Stimulated activated naive B cell treated with anti-CD40 and anti-IgM and Interleukin-4, amounts not matched to agents 10 μg/mL and 1 μg/mL and 100 μg/mL, for 72 hours (primary cell): ENCODE data around the gene NAGK.
A peak's percentile ranks its signal among the peaks of the same experiment; 100 is the strongest.
"Not testable (repeated sequence)": the region's sequence is repeated elsewhere in the genome, so short reads cannot be mapped to it uniquely, and the experiment has no call there.

Experiments
- ATAC-seq, 2 donors: fragments of 150-1000 bp; cut with Tn5 transposase; replicated peaks; 2 replicates each; pipeline ENCODE4 v1.10.0; 2021; ENCODE audit warnings: moderate library complexity in 1 of 2
- DNase-seq: peaks from one replicate; pipeline ENCODE4 v3.0.0; 2021
- H3K27ac Mint-ChIP-seq: one replicate; pipeline ENCODE4 v1.8.0; 2022; ENCODE audit warnings: mild to moderate bottlenecking, mixed read lengths
- H3K27me3 Mint-ChIP-seq, 2 donors: one replicate each; pipeline ENCODE4 v1.8.0; 2022; ENCODE audit warnings: mixed read lengths in 2 of 2
- H3K36me3 Mint-ChIP-seq, 2 donors: one replicate each; pipeline ENCODE4 v1.8.0; 2022; ENCODE audit warnings: mixed read lengths in 2 of 2, mild to moderate bottlenecking in 1 of 2
- H3K4me1 Mint-ChIP-seq, 2 donors: one replicate each; pipeline ENCODE4 v1.8.0; 2022; ENCODE audit warnings: mixed read lengths in 2 of 2, mild to moderate bottlenecking in 1 of 2
- H3K4me3 Mint-ChIP-seq, 2 donors: one replicate each; pipeline ENCODE4 v1.8.0; 2022; ENCODE audit warnings: mild to moderate bottlenecking in 2 of 2, mixed read lengths in 2 of 2, moderate library complexity in 1 of 2
- H3K9me3 Mint-ChIP-seq, 2 donors: one replicate each; pipeline ENCODE4 v1.8.0; 2022; ENCODE audit warnings: mixed read lengths in 2 of 2, mild to moderate bottlenecking in 1 of 2

Gene NAGK

DNA sequence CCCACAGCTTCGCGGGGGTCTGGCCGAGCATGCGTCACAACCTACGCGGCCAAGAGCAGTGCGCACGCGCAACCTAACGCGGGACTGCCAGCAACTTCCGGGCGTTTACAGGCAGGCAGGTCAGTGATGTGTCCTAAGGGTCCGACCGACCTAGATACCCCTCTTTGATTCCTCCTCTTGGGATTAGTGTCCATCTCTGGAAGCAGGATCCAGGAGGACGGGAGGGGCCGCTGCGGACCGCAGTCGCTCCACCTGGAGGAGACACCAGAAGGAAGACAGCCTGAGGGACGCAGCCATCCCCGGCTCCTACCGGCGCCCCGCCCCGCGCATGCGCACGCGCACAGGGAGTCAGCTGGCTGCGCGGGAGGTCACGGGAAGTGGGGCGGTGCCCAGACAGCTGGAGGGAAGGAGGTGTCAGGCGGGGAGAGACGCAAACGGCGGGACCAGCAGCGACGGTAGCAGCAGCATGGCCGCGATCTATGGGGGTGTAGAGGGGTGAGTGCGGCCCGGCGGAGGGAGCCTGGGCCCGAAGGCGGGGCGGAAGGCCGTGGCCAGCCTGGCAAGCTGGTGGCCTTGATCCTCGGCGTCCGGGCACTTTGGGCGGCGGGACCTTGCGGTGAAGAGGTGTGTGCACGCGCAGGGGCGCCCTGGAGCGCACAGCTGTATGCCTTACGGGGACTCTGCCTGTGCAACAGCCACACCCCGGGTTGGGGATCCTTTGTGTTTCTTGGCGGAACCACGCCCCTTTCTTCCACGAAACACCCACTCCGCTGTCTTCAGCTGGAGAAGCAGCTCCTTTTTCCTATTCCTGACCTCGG, at the start of gene NAGK:
Gene NAGK (plus strand): TSS at position 431 of the 818 bp plus-strand sequence. CDS start 36 bp downstream, at position 467.
- Mint-ChIP-seq H3K27me3 (no peaks in the 10 kb centered on the region), H3K4me3 (peak within 1 kb of the TSS; percentile 91 to 93), H3K27ac (peak within 1 kb of the TSS; percentile 99), H3K4me1 (peaks cover 58 to 85% of the 10 kb centered on the region in 2 donors), H3K9me3 (no peaks in the 10 kb centered on the region), H3K36me3 (peaks cover 10 to 37% of the 10 kb centered on the region in 2 donors)
- DNase-seq (peak; percentile 97), ATAC-seq (peak; percentile 76 to 77)

DNA sequence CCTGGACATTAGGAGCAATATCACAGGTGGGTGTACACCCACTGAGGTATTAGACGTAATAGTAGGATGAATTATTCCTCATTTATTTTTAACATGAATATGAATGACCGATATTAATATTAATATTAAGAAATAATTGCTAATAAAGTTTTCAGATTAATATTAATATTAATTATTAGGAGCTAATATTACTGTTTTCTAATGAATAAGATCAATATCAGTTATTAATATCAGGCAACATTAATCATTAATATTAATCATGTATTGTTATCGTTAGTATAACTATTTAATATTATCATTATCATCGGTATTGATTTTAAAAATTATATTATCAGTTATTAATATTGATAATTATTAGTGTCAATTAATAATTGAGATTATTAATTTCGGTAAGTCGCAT, 48.5 kb upstream of the NAGK start:
- H3K4me3 Mint-ChIP-seq, DNase-seq, ATAC-seq, H3K27ac Mint-ChIP-seq, H3K9me3 Mint-ChIP-seq, H3K36me3 Mint-ChIP-seq: not testable (repeated sequence)
- Mint-ChIP-seq H3K27me3 (peaks cover 7 to 10% of the 10 kb centered on the region in 2 donors), H3K4me1 (peaks cover 9 to 10% of the 10 kb centered on the region in 2 donors)

DNA sequence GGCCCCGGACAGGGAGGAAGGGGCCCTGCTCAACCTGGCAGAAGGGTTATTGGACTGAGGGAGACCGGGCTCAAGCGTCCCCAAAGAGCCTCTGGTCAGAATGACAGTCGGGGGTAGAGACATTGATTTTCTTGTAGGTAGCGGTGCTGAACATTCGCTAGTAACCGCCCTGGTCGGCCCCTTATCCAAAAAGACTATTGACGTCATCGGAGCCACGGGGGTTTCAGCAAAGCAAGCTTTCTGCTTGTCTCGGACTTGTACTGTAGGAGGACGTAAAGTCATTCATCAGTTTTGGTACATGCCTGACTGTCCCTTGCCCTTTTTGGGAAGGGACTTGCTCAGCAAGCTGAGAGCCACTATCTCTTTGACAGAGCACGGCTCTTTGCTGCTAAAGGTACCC, 47.1 kb upstream of the NAGK start:
- not testable (repeated sequence) for H3K4me3 Mint-ChIP-seq, DNase-seq, H3K9me3 Mint-ChIP-seq, H3K27ac Mint-ChIP-seq, ATAC-seq, H3K36me3 Mint-ChIP-seq
- peaks cover 10 to 14% of the 10 kb centered on the region in 2 donors for H3K27me3 Mint-ChIP-seq
- peaks cover 9 to 10% of the 10 kb centered on the region in 2 donors for H3K4me1 Mint-ChIP-seq

DNA sequence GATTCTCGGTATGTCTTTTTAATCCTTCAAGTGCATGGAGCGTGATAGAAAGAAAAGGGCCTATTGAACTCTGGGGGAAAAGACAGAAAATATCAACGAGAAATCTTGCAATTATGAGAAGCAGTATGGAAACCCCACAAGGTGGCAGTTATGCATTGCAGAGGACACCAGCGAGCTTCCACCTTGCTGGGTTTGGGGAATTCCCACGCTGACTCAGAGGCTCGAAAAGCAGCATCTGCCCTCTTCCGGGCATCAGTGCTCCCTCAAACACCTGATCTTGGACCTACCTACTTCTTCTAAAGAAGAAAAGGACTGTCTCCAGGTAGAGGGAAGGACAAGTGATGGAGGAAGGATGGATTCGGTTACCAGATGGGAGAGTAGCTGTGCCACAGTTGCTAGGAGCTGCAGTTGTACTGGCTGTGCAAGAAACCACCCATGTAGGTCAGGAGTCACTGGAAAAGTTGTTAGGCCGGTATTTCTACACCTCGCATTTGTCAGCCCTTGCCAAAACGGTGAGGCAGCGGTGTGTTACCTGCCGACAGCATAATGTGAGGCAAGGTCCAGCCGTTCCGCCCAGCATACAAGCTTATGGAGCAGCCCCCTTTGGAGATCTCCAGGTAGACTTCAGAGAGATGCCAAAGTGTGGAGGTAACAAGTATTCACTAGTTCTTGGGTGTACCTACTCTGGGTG, 44.8 kb upstream of the NAGK start:
- not testable (repeated sequence) for H3K4me3 Mint-ChIP-seq, ATAC-seq, H3K9me3 Mint-ChIP-seq, H3K36me3 Mint-ChIP-seq
- Mint-ChIP-seq H3K27ac (peak overlapping the region; percentile 77), H3K27me3 (peaks cover 10 to 14% of the 10 kb centered on the region in 2 donors), H3K4me1 (peaks cover 9 to 10% of the 10 kb centered on the region in 2 donors)
- DNase-seq: peak; percentile 60

DNA sequence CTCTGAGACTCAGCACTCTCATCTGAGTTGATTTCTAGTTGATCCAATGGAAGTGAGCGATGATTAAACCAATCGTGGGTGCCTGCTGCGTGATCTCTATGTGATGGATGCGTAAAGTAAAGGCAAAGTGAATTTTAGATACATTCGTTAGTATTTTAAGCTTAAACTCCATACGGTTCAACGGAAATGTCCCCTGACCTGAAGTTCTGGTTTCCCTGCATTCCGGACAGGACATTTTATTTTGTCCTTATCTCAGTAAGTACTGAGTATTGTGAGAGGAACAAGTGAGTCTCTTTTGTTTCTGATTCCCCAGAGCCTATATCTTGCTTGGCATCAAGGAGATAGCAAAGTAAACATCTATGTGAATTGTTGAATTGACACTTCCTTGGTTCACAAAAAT, 32.2 kb upstream of the NAGK start:
- not testable (repeated sequence) for H3K9me3 Mint-ChIP-seq, H3K36me3 Mint-ChIP-seq, DNase-seq, H3K27ac Mint-ChIP-seq, H3K4me1 Mint-ChIP-seq, ATAC-seq, H3K4me3 Mint-ChIP-seq
- peaks cover 42 to 54% of the 10 kb centered on the region in 2 donors for H3K27me3 Mint-ChIP-seq

DNA sequence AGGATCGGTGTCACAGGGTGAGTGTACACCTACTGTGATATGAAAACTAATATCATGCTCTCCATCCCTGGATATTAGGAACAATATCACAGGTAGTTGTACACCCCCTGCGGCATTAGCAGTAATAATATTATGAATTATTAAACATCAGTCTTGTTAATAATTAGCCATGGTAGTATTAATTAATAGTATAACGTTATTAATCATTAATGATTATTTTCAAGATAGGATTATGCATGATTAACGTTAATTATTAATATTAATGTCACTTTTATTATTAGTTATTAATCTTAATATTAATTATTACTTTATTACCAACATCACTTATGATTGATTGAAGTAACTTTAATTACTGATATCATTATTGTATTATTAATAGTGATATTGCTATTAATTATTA, 26.2 kb upstream of the NAGK start:
- ATAC-seq: no peak

DNA sequence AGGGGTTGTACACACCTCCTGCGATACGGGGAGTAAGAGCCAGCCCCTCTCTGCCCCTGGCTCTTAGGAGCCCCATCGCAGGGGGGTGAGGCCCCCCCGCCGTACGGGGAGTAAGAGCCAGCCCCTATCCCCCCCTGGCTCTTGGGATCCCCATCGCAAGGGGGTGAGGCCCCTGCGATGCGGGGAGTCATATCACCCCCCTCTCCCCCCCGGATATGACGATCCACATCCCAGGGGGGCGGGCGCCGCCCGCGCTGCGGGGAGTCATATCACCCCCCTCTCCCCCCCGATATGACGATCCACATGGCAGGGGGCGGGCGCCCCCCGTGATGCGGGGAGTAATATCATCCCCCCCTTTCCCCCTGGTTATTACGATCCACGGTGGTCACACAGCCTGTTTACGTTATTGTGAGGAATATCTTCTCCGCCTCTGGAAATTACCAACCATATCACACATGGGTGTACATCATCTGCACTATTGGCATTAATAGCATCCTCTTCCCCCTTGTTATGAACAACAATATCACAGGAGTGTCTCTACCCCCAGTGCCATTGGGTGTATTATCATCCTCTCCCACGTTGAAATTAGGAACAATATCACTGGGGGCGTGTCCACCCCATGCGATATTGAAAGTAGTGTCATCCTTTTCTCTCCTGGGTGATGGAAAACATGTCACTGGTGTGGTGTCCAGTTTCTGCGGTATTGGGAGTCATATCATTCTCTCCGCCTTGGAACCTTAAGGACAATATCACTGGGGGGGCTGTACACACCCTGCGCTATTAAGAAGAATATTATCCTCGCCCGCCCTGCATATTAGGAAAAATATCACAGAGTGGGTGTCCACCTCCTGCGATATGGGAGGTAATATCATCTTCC, 24.7 kb upstream of the NAGK start:
- no peaks in the 10 kb centered on the region for H3K9me3 Mint-ChIP-seq
- H3K27me3 Mint-ChIP-seq: peaks cover 12 to 14% of the 10 kb centered on the region in 2 donors
- no peak overlapping the region for H3K27ac Mint-ChIP-seq
- no peaks in the 10 kb centered on the region for H3K4me1 Mint-ChIP-seq
- DNase-seq: no peak
- no peaks in the 10 kb centered on the region for H3K36me3 Mint-ChIP-seq
- peak in 1 of 2 donors; percentile 19 for ATAC-seq
- no peak overlapping the region for H3K4me3 Mint-ChIP-seq

More for the DNA sequence above, 26.2 kb upstream of the NAGK start:
- Mint-ChIP-seq H3K27me3 (peaks cover 23 to 24% of the 10 kb centered on the region in 2 donors), H3K36me3 (no peaks in the 10 kb centered on the region), H3K9me3 (no peaks in the 10 kb centered on the region), H3K27ac (no peak overlapping the region), H3K4me3 (no peak overlapping the region), H3K4me1 (no peaks in the 10 kb centered on the region)
- no peak for DNase-seq

DNA sequence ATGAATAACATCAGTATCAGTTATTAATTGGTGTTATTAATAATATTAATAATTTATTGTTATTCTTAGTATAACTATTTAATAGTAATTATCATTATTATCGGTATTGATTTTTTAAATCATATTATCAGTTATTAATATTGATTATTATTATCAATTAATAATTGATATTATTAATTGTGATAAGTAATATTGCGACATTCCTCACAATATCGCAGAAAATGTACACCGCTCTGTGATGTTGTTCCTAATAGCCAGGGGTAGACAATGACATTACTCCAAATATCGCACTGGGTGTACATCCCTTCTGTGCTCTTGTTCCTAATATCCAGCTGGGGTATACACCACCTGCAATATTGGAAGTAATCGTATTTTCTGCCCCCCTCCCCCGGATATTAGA, 23.3 kb upstream of the NAGK start:
- no peaks in the 10 kb centered on the region for H3K36me3 Mint-ChIP-seq
- H3K27me3 Mint-ChIP-seq: peaks cover 12 to 14% of the 10 kb centered on the region in 2 donors
- H3K27ac Mint-ChIP-seq: no peak overlapping the region
- no peak for DNase-seq
- H3K4me1 Mint-ChIP-seq: peaks cover 6 to 11% of the 10 kb centered on the region in 2 donors
- no peak overlapping the region for H3K4me3 Mint-ChIP-seq
- H3K9me3 Mint-ChIP-seq: no peaks in the 10 kb centered on the region
- no peak for ATAC-seq

DNA sequence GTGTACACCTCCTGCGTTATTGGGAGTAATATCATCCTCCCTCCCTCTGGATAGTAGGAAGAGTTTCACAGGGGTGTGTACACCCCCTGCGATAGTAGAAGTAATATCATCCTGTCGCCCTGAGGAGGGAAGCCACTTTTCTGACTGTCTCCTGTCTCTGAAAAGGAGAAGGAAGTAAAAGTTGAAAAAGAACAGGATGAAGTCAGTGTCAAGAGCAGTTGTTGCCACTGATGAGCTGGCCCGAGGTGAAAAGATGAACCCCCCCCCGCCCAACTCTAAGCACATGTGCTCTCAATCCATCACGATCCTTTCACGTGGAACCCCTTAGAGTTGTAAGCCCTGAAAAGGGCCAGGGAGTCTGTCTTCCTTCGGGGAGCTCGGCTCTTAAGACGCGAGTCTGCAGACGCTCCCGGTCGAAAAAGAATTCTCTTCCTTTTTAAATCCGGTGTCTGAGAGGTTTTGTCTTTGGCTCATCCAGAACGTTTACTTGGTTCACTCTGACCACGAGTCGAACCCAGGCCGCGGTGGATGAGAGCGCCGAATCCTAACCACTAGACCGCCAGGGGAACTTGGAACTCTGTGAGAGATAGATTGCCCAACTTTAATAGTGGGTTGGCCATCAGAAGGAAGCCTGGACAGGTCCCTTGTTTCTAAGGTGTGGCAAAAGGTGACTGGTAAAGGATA, 22.4 kb upstream of the NAGK start:
- H3K27ac Mint-ChIP-seq: no peak overlapping the region
- no peaks in the 10 kb centered on the region for H3K36me3 Mint-ChIP-seq
- H3K4me1 Mint-ChIP-seq: peaks cover 6 to 12% of the 10 kb centered on the region in 2 donors
- no peaks in the 10 kb centered on the region for H3K9me3 Mint-ChIP-seq
- H3K4me3 Mint-ChIP-seq: no peak overlapping the region
- DNase-seq (no peak), ATAC-seq (no peak)
- H3K27me3 Mint-ChIP-seq: peaks cover 12 to 14% of the 10 kb centered on the region in 2 donors

DNA sequence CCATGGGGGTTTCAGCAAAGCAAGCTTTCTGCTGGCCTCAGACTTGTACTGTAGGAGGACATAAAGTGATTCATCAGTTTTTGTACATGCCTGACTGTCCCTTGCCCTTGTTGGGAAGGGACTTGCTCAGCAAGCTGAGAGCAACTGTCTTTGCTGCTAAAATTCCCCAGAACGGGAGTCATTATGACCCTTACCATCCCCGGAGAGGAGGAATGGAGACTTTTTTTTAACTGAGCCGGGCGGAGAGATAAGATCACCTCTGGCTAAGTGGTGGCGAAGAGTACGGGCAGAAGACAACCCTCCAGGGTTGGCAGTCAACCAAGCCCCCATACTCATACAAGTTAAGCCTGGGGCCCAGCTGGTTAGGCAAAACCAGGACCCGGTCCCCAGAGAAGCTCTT, 20.4 kb upstream of the NAGK start:
- no peak for DNase-seq
- H3K4me1 Mint-ChIP-seq: peaks cover 6 to 12% of the 10 kb centered on the region in 2 donors
- no peak for ATAC-seq
- H3K4me3 Mint-ChIP-seq: no peak overlapping the region
- no peak overlapping the region for H3K27ac Mint-ChIP-seq
- H3K27me3 Mint-ChIP-seq: peaks cover 11 to 12% of the 10 kb centered on the region in 2 donors
- H3K36me3 Mint-ChIP-seq: no peaks in the 10 kb centered on the region
- no peaks in the 10 kb centered on the region for H3K9me3 Mint-ChIP-seq

DNA sequence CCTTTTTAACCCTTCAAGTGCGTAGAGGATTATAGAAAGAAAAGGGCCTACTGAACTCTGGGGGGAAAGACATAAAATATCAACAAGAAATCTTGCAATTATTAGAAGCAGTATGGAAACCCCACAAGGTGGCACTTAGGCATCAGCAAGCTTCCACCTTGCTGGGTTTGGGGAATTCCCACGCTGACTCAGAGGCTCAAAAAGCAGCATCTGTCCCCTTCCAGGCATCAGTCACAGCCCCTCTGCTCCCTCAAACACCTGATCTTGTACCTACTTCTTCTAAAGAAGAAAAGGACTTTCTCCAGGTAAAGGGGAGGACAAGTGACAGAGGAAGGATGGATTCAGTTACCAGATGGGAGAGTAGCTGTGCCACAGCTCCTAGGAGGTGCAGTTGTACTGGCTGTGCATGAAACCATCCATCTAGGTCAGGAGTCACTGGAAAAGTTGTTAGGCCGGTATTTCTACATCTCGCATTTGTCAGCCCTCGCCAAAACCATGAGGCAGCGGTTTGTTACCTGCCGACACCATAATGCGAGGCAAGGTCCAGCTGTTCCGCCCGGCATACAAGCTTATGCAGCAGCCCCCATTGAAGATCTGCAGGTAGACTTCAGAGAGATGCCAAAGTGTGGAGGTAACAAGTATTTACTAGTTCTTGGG, 18.6 kb upstream of the NAGK start:
- not testable (repeated sequence) for H3K27ac Mint-ChIP-seq, H3K27me3 Mint-ChIP-seq, H3K4me3 Mint-ChIP-seq, H3K36me3 Mint-ChIP-seq, H3K9me3 Mint-ChIP-seq
- peak; percentile 45 for DNase-seq
- peaks cover 6 to 12% of the 10 kb centered on the region in 2 donors for H3K4me1 Mint-ChIP-seq
- peak; percentile 80 to 84 for ATAC-seq

DNA sequence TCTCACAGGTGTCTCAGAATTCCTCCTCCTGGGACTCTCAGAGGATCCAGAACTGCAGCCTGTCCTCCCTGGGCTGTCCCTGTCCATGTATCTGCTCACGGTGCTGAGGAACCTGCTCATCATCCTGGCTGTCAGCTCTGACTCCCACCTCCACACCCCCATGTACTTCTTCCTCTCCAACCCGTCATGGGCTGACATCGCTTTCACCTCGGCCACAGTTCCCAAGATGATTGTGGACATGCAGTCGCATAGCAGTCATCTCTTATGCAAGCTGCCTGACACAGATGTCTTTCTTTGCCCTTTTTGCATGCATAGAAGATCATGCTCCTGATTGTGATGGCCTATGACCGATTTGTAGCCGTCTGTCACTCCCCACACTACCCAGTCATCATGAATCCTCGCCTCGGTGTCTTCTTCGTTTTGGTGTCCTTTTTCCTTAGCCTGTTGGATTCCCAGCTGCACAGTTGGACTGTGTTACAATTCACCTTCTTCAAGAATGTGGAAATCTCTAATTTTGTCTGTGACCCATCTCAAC, 13.2 kb upstream of the NAGK start:
- H3K36me3 Mint-ChIP-seq, H3K27ac Mint-ChIP-seq, DNase-seq, H3K4me3 Mint-ChIP-seq, H3K9me3 Mint-ChIP-seq, ATAC-seq, H3K4me1 Mint-ChIP-seq: not testable (repeated sequence)
- H3K27me3 Mint-ChIP-seq: peaks cover 8 to 14% of the 10 kb centered on the region in 2 donors

DNA sequence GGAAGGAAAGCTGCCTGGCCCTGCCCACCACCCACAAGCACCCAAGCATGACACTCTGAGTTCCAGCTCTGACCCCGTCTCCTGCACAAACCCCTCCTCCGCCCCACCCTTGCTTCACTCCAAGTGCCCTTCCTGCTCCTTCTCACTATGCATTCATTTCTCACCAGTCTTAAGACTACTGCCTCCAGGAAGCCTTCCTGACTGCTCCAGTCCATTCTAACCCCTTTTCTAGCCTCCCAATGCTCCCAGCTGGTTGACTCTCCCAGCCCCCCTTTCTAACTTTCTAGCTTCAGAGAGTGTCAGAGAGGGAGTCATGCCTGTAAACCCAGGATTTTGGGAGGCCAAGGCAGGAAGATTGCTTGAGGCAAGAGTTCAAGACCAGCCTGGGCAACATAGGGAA, 8.2 kb upstream of the NAGK start:
- ATAC-seq (no peak), DNase-seq (no peak)
- Mint-ChIP-seq H3K27me3 (peaks cover 8 to 19% of the 10 kb centered on the region in 2 donors), H3K9me3 (no peaks in the 10 kb centered on the region), H3K36me3 (no peaks in the 10 kb centered on the region), H3K4me1 (peaks cover 11 to 22% of the 10 kb centered on the region in 2 donors), H3K27ac (no peak overlapping the region), H3K4me3 (no peak overlapping the region)
